ENCODE measurements around the gene MOSPD2.
A peak's percentile ranks its signal among the peaks of the same experiment; 100 is the strongest.

The MOSPD2 gene

DNA sequence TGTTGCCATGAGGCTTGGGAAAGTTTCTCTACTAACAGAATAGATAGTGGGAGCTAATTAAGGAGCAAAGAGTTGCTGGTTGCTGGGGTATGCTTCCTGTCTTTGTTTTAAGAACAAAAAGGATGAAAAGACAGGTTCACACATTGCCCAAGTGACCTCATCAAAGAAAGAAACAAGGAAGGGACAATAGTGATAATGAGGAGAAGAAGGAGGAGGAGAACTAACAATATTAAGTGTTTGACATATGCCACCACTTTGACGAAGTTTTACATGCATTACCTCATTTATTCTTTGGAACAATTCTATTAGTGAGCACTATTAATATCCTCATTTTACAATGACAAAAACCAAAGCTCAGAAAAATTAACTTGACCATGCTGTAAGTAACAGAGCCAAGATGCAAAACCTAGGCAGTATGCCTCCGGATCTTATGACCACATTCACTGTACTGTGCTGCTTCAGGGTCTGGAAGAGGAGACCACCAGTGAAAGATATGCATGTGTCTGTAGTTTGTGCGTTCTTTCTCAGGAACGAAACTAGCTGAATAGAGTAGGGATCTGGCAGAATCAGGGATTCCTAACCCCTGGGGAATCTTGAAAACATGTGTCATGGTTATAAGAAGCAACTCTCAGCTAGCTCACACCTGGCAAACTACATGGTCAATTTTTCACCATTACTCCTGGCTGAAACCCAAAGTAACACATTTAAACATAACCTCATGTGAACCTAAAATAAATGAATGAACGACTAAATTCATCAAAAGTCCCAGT lies 83.8 kb downstream of the MOSPD2 start:
- in situ Hi-C loops (cut with HindIII; ENCODE audit: low pct_unique_long_range_greater_than_20kb, low sequenced_read_pairs) = no loop called here
- TF ChIP-seq JUND (IDR thresholded peaks at IDR 0.05; ENCODE audit: low read depth) = no peak
- DNase-seq (ENCODE audit: low read depth in 1 of 2, low spot score in 1 of 2) = no peak

DNA sequence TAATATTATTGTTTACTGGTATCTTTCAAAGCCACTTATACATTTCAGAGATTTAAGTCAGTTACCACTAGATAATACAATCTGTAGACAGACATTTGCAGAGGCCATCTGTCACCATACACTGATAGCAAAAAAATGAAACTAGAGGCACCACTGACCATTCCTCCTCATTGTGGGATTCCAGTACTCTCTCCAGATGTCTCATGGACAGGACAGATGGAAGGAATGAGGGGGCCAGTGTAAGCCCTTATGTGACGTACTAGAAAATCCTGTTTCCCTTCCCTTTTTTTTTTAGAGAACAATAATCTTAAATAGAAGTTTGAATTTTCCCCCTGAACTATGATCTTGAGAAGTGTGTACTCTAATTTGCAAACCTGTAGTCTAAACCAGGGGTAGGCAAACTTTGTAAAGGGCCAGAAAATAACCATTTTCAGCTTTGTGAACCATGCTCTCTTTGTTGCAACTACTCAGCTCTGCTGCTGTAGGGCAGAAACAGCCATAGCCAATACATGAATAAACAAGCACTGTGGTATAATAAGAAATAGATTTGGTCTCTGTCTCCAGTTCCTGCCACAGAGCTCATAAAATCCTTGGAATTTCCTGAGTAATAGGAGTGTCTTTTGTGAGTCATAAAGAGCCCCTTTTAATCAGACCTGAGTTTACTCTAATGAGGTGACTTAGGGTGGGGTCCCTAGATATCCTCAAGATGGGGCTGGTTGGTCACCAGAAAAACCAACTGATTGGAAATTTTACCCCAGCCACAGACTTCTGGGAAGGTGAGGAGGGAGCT lies 90.4 kb downstream of the MOSPD2 start:
- no peak for TF ChIP-seq JUND (IDR thresholded peaks at IDR 0.05; ENCODE audit: low read depth)
- no peak for DNase-seq (ENCODE audit: low read depth in 1 of 2, low spot score in 1 of 2)
- in situ Hi-C loops (cut with HindIII; ENCODE audit: low pct_unique_long_range_greater_than_20kb, low sequenced_read_pairs) = no loop called here

DNA sequence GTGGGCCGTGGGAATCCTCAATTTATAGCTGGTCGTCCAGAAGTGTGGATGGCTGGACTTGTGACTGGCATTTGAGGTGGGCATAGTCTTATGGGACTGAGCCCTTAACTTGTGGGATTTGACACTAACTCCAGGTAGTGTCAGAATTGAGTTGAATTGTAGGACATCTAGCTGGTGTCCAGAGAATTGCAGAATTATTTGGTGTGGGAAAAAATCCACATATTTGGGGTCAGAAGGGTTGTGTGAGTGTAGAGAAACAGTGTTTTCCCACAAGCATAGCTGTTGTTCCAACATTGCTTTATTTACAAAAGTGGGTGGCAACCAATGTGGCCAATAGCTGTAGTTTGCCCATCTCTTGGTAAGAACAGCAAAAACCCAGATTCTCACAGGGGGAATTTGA lies 91.3 kb downstream of the MOSPD2 start:
- peak in 1 of 2 experiments; percentile 3 for DNase-seq (ENCODE audit: low read depth in 1 of 2, low spot score in 1 of 2)
- TF ChIP-seq JUND (IDR thresholded peaks at IDR 0.05; ENCODE audit: low read depth) = no peak
- in situ Hi-C loops (cut with HindIII; ENCODE audit: low pct_unique_long_range_greater_than_20kb, low sequenced_read_pairs) = no loop called here
